NCI-H1092 (cell line): ENCODE results near the gene C5orf47.
A peak's percentile ranks its signal among the peaks of the same experiment; 100 is the strongest.

Experiments used
- DNase-seq: peaks from one replicate; lab custom pipeline; 2025; lab: John Stamatoyannopoulos, UW

The C5orf47 gene, protein sequence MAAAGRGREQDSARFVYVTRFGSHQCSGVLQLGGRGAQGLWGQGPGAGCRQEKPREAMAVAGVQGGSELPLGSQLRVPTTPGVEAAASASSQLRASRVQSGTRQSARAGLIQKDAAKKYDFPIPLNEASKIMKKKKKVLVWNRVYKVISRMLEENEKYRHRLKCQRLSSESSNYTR

GRCh38 chr5:173988554-173989431 is at the start of gene C5orf47:
Gene C5orf47, plus strand, starts transcription at chr5:173989170. Its CDS starts 94 bp downstream, at chr5:173989264.
- no peak for DNase-seq

- DNase-seq, result no peak
These were observed 48.7 kb upstream of the C5orf47 start for GRCh38 chr5:173940269-173940668.

DNA sequence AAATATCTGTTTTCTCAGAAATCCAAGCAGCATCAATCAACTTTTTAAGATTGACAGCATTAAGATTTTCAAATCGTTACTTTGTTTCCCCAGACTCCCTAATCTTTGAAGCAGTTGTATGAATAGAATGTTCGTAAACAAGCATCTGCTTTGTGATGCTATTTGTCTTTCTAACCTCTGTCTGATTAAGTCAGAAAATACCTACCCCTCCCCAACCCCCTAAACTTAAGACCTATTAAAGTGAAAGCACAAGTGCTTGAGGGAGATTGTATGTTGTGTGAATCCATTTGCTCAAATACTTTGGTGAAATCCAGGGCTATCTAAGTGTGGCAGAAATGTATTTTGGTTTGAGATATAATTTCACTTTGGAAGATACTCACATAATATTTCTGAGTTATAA is 47.9 kb upstream of the C5orf47 start:
- no peak for DNase-seq

- DNase-seq, result no peak
These were observed 47.1 kb upstream of the C5orf47 start for GRCh38 chr5:173941758-173942401.

DNA sequence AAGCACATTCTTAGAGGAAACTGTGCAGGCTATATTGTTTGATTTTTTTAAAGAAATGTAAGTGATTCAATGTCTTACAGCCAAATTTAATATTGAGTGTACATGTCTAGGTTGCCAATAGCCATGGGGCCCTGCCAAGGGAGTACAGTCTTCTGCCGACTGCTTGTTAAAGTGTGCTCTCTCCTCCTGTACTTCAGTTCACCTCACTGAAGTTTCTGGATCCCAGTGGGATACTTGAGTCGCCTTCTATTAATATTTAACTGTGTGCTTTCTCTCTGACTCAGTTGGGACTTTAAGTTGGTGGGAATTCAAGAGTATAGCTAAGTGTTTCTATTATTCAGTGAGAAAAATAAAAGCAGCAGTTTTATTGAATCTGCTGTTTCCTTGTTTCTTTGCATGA is 44.5 kb upstream of the C5orf47 start:
- DNase-seq, result no peak

GRCh38 chr5:173945160-173945559 is 43.8 kb upstream of the C5orf47 start:
- no peak for DNase-seq

GRCh38 chr5:173946323-173946722 is 42.6 kb upstream of the C5orf47 start:
- DNase-seq, result no peak

GRCh38 chr5:173950829-173951228 is 38.1 kb upstream of the C5orf47 start:
- no peak for DNase-seq

DNA sequence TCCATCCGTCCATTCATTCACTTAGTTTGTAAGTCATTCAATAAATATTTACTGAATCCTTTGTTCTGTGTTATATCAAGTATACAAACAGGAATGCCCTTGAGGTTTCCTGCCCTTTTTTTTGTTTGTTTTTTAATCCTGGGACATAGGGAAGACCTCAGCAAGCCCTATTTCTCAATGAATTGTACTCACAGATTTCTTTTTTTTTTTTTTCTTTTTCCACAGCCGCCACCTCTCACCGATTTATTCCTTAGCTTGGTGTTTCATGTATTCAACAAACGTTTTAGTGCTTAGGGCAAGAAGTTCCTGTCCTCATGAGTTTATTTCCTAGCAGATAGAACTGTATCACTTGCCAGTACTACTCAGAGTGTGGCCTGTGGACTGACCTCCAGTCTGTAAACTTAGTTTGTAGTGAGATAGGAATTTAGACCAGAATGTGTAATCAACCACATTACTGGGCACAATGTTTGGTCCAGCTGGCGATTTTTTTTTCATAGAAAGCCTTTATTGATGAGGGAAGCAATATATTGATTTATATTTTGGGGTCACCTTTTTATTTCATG is 35.4 kb upstream of the C5orf47 start:
- no peak for DNase-seq

GRCh38 chr5:173954671-173955521 is 34.1 kb upstream of the C5orf47 start:
- DNase-seq, result no peak

DNA sequence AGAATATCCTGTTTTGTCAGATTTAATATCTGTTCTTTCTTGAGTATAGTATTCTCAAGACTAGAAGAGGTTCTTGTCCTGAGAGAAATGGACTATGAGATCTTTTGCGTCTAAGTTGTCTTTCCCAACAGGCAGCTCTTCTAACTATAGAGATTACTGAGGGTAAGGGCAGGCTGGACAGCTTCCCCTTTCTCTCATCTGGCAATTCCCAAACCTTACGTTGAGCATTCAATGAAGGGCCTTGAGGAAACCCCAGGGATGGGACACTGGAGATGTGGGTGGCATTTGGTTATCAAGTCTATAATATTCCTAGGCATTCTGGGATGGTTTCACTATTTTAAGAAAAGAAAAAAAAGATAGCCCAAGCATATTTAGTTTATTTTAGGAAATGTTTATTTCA is 28.0 kb upstream of the C5orf47 start:
- no peak for DNase-seq

GRCh38 chr5:173961418-173961817 is 27.6 kb upstream of the C5orf47 start:
- no peak for DNase-seq

DNA sequence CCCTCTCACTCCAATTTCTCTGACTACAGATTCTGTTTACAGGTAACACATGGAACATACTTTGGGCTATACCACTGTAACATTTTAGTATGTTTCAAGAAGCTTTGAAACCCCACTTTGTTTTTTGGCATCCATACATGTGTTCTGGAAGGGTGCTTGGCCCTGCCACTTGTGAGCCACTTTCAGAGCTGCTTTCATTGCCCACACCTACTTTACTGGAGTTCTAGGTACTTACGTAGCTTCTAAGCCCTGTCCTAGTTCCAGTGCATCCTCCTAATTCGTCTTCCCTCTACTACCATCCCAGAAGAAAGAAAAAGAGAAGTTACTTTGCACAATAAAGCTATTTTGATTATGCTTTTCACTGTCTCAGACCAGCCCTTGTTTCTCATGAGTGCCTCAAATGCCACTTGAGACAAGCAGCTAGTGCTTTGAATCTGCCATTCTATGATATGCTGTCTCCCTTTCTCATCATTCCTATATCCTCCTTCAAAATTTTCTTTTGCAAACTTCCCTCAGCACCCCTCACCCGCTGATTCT is 26.5 kb upstream of the C5orf47 start:
- DNase-seq, result no peak

DNA sequence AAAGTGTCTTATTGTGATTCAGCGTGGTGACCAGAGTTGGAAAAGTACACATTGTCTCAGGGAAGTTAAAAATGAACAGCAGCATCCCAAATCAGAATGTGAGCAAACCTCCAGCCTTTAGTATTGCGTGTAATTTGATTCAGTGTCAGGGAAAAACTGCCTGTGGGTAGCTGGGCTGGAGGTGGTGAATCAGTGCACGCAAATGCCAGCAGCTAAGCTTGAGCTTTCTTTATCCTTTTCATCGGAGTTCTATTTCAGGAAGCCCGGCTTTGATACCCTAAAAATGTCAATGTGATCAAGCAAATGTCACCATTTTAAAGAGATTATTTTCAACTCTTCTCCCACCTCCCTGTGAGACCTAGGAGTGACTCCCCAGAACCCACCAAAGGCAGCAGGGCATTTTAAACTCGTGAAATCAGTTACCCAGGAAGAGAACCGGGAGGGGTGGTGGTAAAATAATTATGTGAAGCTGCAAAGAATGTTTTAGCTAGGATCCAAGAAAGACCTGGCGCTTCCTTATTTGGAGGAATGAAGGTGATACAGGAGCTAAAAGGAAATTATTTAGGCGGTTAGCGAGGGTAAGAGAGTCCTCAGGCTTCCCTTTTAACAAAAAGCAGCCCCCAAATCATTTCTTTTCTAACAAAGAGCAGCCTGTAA is 25.7 kb upstream of the C5orf47 start:
- DNase-seq, result no peak

DNA sequence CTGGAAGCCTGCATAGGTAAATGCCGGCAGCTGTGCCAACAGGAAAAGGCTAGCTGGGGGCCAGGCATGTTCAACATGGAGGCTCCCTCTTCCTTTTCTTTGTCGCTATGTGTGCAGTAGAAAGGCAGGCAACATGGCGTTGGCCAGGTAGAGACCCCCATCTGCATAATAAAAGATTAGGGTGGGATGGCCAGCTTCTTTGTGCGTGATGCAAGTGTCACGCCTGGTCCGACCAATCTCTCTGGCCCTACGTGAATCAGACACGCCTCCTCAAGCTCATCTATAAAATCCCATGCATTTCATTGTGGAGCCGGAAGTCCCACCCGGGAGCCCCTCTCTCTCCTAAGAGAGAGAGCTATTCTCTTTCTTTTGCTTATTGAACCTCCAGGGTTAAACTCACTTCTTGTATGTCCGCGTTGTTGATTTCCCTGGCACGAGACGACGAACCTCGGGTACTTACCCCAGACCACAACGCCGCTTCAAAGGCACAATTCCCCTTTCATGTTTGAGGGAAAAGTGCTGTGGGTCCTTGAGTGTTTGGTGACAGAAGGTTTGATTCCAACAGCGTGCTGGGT is 25.0 kb upstream of the C5orf47 start:
- DNase-seq, result peak; percentile 87

DNA sequence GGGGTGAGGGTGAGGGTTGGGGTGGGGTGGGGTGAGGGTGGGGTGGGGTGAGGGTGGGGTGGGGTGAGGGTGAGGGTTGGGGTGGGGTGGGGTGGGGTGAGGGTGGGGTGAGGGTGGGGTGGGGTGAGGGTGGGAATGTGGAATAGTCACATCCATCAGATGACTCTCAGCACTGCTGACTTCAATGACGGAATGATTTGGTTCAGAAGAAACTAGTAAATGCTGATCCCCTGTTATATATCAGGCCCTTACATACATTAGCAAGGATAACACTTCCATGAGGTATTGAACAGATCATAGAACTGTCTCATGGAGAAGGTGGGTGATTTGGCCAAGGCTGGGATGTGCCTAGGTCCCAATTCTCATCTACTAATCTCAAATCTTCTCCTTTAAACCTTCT is 24.5 kb upstream of the C5orf47 start:
- no peak for DNase-seq

- no peak for DNase-seq
These were observed 21.7 kb upstream of the C5orf47 start for GRCh38 chr5:173967241-173967640.

- DNase-seq, result no peak
These were observed 20.7 kb upstream of the C5orf47 start for GRCh38 chr5:173968154-173968797.

- no peak for DNase-seq
These were observed 19.6 kb upstream of the C5orf47 start for GRCh38 chr5:173969167-173970049.
